Measurements from ENCODE around the gene DMRT1. TPM values are rescaled to one million over a fixed set of nuclear protein-coding genes. Genes with fewer than 3 reads are reported as not detected.
A peak's percentile ranks its signal among the peaks of the same experiment; 100 is the strongest.

DMRT1 gene
- total and polyA plus RNA-seq, 8 donors = not detected

DNA sequence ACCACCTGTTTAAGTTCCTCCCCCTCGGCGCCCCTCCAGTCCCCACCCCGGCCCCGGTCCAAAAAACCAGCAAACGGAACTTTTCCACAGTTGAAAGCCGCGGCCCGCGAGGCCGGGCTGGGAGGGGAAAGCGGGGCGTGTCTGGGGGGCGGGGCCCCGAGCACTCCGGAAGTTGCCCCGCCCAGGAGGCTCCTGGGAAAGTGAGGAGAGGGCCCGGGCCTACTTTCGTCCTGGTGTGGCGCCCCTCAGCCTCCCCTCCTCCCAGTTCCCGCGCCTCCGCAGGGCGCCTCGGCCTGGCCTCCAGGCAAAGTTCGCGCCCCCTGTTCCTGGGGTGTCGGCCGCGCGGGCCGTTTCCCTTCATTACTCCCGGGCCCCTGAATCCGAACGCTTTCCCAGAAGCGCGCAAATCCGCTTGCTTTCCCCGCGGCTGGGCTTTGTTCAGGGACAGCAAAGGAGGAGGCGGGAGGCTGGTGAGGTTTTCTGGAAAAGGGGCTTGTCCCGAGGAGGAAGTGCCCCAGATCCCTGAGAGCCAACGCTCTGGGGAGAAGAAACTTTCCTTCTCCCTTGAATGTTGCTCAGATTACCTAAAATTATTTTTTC lies 130.5 kb downstream of the DMRT1 start:
- peak overlapping the region; percentile 10 to 54 (median 41) for H3K4me3 ChIP-seq
- intact Hi-C loops (cut with DNase I) = no loop called here

DNA sequence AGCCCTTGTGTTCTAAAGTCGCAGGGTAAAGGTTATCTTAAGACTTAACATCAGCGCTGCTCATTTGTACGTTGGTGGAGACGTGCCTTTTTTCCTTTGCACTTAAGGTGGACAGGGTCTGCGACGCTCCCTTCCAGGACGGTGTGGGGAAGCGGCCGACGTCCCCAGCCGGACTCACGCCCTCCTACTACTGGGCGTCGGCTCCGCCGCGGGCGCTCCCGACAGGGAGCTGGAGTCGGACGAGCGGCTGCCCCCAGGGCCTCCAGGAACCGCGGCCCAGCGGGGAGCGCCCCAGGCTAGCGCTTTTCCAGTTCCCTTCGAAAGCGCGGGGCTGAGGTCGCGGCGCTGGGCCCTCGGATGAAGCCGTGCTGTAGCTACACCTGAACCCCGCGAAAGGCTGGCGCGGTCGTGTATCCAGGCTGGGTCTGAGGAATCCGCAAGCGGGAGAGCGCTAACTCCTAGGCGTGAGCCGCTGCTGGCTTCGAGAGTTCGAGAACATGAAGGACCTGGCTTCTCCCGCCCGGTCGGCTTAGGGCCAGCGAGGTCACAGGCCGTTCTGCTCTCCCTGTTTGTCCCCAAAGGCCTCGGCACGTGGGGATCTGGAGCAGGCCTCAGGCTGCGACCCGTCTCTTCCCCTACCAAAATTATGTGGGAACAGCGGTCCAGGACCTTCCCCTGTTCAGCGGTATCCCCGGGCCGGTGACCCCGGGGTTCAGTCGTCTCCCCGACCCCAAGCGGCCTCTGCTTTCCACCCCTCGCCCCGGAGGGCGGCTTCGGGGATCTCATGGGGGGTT lies 131.2 kb downstream of the DMRT1 start:
- no peaks in the 10 kb centered on the region for H3K36me3 ChIP-seq
- FAIRE-seq (no peak), ATAC-seq (peak; percentile 21 to 53 (median 32)), DNase-seq (peak in 3 of 6 donors; percentile 8 to 75 (median 65))
- 11 to 12% methylated on average over 60 to 68 of the region's 68 CpGs for WGBS, 2 donors
- TF ChIP-seq, protein P1, sequence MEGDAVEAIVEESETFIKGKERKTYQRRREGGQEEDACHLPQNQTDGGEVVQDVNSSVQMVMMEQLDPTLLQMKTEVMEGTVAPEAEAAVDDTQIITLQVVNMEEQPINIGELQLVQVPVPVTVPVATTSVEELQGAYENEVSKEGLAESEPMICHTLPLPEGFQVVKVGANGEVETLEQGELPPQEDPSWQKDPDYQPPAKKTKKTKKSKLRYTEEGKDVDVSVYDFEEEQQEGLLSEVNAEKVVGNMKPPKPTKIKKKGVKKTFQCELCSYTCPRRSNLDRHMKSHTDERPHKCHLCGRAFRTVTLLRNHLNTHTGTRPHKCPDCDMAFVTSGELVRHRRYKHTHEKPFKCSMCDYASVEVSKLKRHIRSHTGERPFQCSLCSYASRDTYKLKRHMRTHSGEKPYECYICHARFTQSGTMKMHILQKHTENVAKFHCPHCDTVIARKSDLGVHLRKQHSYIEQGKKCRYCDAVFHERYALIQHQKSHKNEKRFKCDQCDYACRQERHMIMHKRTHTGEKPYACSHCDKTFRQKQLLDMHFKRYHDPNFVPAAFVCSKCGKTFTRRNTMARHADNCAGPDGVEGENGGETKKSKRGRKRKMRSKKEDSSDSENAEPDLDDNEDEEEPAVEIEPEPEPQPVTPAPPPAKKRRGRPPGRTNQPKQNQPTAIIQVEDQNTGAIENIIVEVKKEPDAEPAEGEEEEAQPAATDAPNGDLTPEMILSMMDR (IDR thresholded peaks at IDR 0.05) = no peak
- intact Hi-C loops (cut with DNase I) = no loop called here
- no peaks in the 10 kb centered on the region for H3K9me3 ChIP-seq
- H3K4me3 ChIP-seq = peak overlapping the region in 2 of 4 donors; percentile 44 to 54
- peaks cover 0 to 20% (median 8%) of the 10 kb centered on the region in 3 donors for H3K4me1 ChIP-seq
- peaks cover 5 to 78% (median 33%) of the 10 kb centered on the region in 4 donors for H3K27me3 ChIP-seq
- H3K27ac ChIP-seq = no peak overlapping the region

More for the DNA sequence above, 130.5 kb downstream of the DMRT1 start:
- no peaks in the 10 kb centered on the region for H3K9me3 ChIP-seq
- TF ChIP-seq, protein P1 (IDR thresholded peaks at IDR 0.05) = no peak
- 1 to 5% methylated on average over 39 to 42 of the region's 42 CpGs for WGBS, 2 donors
- no peak overlapping the region for H3K27ac ChIP-seq
- peak; percentile 41 to 72 (median 58) for DNase-seq
- H3K4me1 ChIP-seq = peaks cover 0 to 20% (median 8%) of the 10 kb centered on the region in 3 donors
- no peak for FAIRE-seq
- no peaks in the 10 kb centered on the region for H3K36me3 ChIP-seq
- peak; percentile 82 to 90 (median 86) for ATAC-seq
- H3K27me3 ChIP-seq = peaks cover 5 to 79% (median 31%) of the 10 kb centered on the region in 4 donors

DNA sequence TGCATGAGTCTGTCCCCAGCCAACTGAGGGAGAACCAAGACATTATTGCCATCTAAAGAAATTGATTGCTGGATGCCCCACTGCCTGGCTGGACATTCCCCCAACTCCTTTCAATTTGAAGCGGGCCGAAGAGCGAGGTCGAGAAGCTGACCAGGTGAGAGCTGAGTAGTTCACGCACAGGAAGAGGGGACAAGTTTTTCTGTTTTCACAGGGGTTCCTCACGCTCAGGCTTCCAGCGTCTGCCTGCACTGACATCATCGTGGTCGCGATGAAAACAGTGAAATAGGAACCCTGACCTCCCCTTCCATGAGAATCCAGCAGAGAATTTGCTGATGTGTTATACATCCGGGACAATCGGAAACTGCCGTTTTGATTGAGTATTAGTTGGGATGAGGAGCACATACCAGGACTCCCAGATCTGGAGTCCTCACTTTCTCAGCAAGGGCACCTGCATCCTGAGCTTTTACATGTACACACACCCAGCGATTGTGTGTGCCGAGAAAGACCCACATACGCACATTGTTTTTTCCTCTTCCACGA lies 131.9 kb downstream of the DMRT1 start:
- ATAC-seq = no peak
- intact Hi-C loops (cut with DNase I) = no loop called here
- no peaks in the 10 kb centered on the region for H3K36me3 ChIP-seq
- no peak for DNase-seq
- TF ChIP-seq, protein P1 (IDR thresholded peaks at IDR 0.05) = no peak
- H3K27me3 ChIP-seq = peaks cover 5 to 80% (median 33%) of the 10 kb centered on the region in 4 donors
- no peak for FAIRE-seq
- no peaks in the 10 kb centered on the region for H3K9me3 ChIP-seq
- no peak overlapping the region for H3K4me3 ChIP-seq
- 28 to 31% methylated on average over 17 of the region's 17 CpGs for WGBS, 2 donors
- H3K27ac ChIP-seq = no peak overlapping the region
- H3K4me1 ChIP-seq = peaks cover 0 to 20% (median 8%) of the 10 kb centered on the region in 3 donors

DNA sequence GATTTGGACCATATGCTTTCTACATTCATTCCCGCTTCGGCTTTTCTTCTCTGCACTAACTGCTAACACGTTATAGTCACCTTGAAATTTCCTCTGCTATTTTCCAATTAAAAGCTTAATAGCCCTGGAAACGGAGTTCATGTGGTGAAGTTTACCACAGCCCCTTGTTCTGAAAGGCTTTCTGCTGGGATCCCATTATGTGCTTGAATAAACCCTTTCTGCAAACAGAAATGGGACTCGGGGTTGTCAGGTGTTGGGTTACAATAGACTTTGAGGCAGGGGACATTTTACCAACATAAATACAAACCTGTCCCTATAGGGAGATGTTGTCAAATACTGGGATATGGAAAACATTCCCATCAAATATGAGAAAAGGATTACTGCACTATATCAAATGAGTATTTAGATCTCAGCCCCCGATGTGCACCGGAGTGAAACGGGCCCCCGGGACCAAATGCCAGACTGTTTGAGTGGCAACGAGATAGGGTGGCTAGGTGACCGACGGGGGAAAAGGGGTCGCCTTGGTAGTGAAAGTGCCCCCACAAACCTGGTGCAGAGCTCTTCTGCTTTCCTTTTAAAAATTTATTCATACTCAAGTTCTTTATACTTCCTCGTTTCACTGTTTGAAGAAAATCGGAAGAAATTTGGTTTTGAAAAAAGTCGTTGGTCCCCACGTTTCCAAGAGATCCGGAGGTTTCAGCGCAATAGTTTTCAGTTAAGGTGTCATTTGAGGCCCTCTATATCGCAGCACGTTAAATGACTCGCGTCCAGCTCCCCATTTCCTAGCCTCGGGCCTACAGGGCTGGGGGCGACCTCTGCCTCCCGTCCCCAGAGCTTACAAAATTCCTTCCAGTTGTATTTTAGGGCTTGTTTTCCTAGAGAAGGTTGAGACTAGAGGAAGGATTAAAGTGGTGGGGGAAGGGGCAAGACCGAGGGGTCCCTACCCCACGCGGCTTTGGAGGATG lies 132.8 kb downstream of the DMRT1 start:
- no peaks in the 10 kb centered on the region for H3K9me3 ChIP-seq
- WGBS, 2 donors = 14 to 17% methylated on average over 29 of the region's 29 CpGs
- DNase-seq (no peak), ATAC-seq (no peak), FAIRE-seq (no peak)
- intact Hi-C loops (cut with DNase I) = no loop called here
- H3K4me1 ChIP-seq = peaks cover 0 to 20% (median 8%) of the 10 kb centered on the region in 3 donors
- H3K27ac ChIP-seq = no peak overlapping the region
- TF ChIP-seq, protein P1 (IDR thresholded peaks at IDR 0.05) = no peak
- no peaks in the 10 kb centered on the region for H3K36me3 ChIP-seq
- H3K4me3 ChIP-seq = no peak overlapping the region
- H3K27me3 ChIP-seq = peaks cover 4 to 84% (median 29%) of the 10 kb centered on the region in 4 donors
